HEK293 (cell line): ENCODE results near the gene TUBB8.
A peak's percentile ranks its signal among the peaks of the same experiment; 100 is the strongest.

Experiments
- CTCF ChIA-PET: fragments of 350-600 bp; formaldehyde crosslinking; extraction: SDS; loops from one replicate; lab custom pipeline; 2021; ENCODE audit warnings: antibody characterized with exemption; lab: Yijun Ruan, JAX
- POLR2A ChIA-PET: fragments of 300-600 bp; formaldehyde crosslinking; extraction: SDS; loops from one replicate; lab custom pipeline; 2020; ENCODE audit warnings: antibody characterized with exemption, inconsistent platforms; lab: Yijun Ruan, JAX
- H3K27ac ChIP-seq: fragments of 200-500 bp; sonication (Bioruptor generic); 2 replicates; pipeline ENCODE4 v1.5.1; 2014; ENCODE audit warnings: low read depth, low read length, control low read depth, inconsistent platforms; ENCODE audit errors: extremely low read depth
- H3K36me3 ChIP-seq, 2 experiments: fragments of 200-500 bp in 1 of 2; sonication (Bioruptor generic) in 1 of 2; 1 replicate in 1 of 2; 2 replicates in 1 of 2; pipeline ENCODE4 v1.5.1; 2014 to 2017; ENCODE audit warnings: inconsistent platforms in 2 of 2, low read length in 2 of 2; ENCODE audit not compliant: control insufficient read depth in 2 of 2, insufficient read depth in 1 of 2
- H3K4me1 ChIP-seq: fragments of 200-500 bp; sonication (Bioruptor generic); 2 replicates; pipeline ENCODE4 v1.5.1; 2014; ENCODE audit warnings: mild to moderate bottlenecking, low read length, inconsistent platforms; ENCODE audit not compliant: control insufficient read depth, insufficient read depth
- H3K4me3 ChIP-seq: 2 replicates; pipeline ENCODE4 v1.5.1; 2011; ENCODE audit warnings: low read depth, mild to moderate bottlenecking, control low read depth, low read length, moderate library complexity
- H3K9me3 ChIP-seq: fragments of 200-500 bp; sonication (Bioruptor generic); 2 replicates; pipeline ENCODE4 v1.5.1; 2014; ENCODE audit warnings: low read depth, low read length, inconsistent platforms; ENCODE audit not compliant: control insufficient read depth, insufficient read depth
- GLIS1 ChIP-seq: fragments of 450-650 bp; formaldehyde crosslinking; IDR thresholded peaks from 2 replicates; pipeline ENCODE4 v1.5.1; 2016; ENCODE audit warnings: missing biosample characterization, missing genetic modification characterization
- HOXC10 ChIP-seq: sonication (generic); formaldehyde crosslinking; IDR thresholded peaks from 2 replicates; pipeline ENCODE4 v1.8.1; 2023; ENCODE audit warnings: mild to moderate bottlenecking, missing genetic modification reagents
- SETDB1 ChIP-seq: IDR thresholded peaks from one replicate; pipeline ENCODE4 v1.6.1; 2017; ENCODE audit warnings: mild to moderate bottlenecking, low read length, moderate library complexity, mixed read lengths; ENCODE audit not compliant: insufficient read length
- TRIM28 ChIP-seq: IDR thresholded peaks from 2 replicates; pipeline ENCODE4 v1.6.1; 2011; ENCODE audit warnings: low read length, control low read depth, borderline replicate concordance
- WT1 ChIP-seq: fragments of 450-650 bp; formaldehyde crosslinking; IDR thresholded peaks from 2 replicates; pipeline ENCODE4 v1.5.1; 2016; ENCODE audit warnings: missing biosample characterization, missing genetic modification characterization
- ZFP37 ChIP-seq: fragments of 450-650 bp; formaldehyde crosslinking; IDR thresholded peaks from 2 replicates; pipeline ENCODE4 v1.5.1; 2016; ENCODE audit warnings: missing biosample characterization, missing genetic modification characterization
- ZNF302 ChIP-seq: fragments of 450-650 bp; formaldehyde crosslinking; IDR thresholded peaks from 2 replicates; pipeline ENCODE4 v1.5.1; 2016; ENCODE audit warnings: missing biosample characterization, missing genetic modification characterization, low read depth
- ZNF391 ChIP-seq: fragments of 450-650 bp; formaldehyde crosslinking; IDR thresholded peaks from 2 replicates; pipeline ENCODE4 v1.5.1; 2016; ENCODE audit warnings: low read depth, missing biosample characterization, missing genetic modification characterization, borderline replicate concordance
- ZNF560 ChIP-seq: fragments of 450-650 bp; formaldehyde crosslinking; IDR thresholded peaks from 2 replicates; pipeline ENCODE4 v1.5.1; 2017; ENCODE audit warnings: missing biosample characterization, missing genetic modification characterization, borderline replicate concordance
- ZNF585B ChIP-seq: fragments of 450-650 bp; formaldehyde crosslinking; IDR thresholded peaks from 2 replicates; pipeline ENCODE4 v1.5.1; 2016; ENCODE audit warnings: missing biosample characterization, missing genetic modification characterization
- ZNF629 ChIP-seq: fragments of 450-650 bp; formaldehyde crosslinking; IDR thresholded peaks from 2 replicates; pipeline ENCODE4 v1.5.1; 2017; ENCODE audit warnings: missing biosample characterization, missing genetic modification characterization
- ZNF677 ChIP-seq: fragments of 450-650 bp; IDR thresholded peaks from 2 replicates; pipeline ENCODE4 v1.5.0; 2018; ENCODE audit warnings: missing biosample characterization, mild to moderate bottlenecking, missing genetic modification characterization, moderate library complexity
- TF ChIP-seq, protein P1 (sequence below): fragments of 450-650 bp; formaldehyde crosslinking; conservative IDR thresholded peaks from 2 replicates; pipeline ENCODE4 v1.5.1; 2016; ENCODE audit warnings: low read depth, missing biosample characterization, missing genetic modification characterization
- TF ChIP-seq, protein P2 (sequence below): fragments of 450-650 bp; formaldehyde crosslinking; IDR thresholded peaks from 2 replicates; pipeline ENCODE4 v1.5.0; 2017; ENCODE audit warnings: missing biosample characterization, missing genetic modification characterization, borderline replicate concordance
- TF ChIP-seq, protein P3 (sequence below): fragments of 450-650 bp; formaldehyde crosslinking; IDR thresholded peaks from 2 replicates; pipeline ENCODE4 v1.5.1; 2016; ENCODE audit warnings: missing biosample characterization, missing genetic modification characterization

TUBB8 gene

DNA sequence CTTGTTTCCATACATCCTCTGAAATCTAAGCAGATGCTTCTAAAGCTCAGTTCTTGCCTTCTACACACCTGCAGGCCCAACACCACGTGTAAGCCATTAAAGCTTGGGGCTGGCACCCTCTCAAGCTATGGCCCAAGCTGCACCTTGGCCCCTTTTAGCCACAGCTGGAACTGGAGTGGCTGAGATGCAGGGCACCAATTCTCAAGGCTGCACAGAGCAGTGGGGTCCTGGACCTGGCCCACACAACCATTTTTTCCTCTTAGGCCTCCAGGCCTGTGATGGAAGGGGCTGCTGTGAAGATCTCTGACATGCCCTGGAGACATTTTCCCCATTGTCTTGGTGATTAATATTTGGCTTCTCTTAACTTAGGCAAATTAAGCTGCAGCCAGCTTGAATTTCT lies 47.4 kb upstream of the TUBB8 start:
- no peak overlapping the region for H3K4me3 ChIP-seq
- no peaks in the 10 kb centered on the region for H3K4me1 ChIP-seq
- no peak overlapping the region for H3K27ac ChIP-seq
- H3K9me3 ChIP-seq: no peaks in the 10 kb centered on the region
- TF ChIP-seq TRIM28 (peak; percentile 82), ZNF585B (tag by site-specific recombination) (peak; percentile 98), ZNF629 (tag by site-specific recombination) (no peak), SETDB1 (peak; percentile 79), WT1 (tag by site-specific recombination) (no peak)
- TF ChIP-seq, protein P1, sequence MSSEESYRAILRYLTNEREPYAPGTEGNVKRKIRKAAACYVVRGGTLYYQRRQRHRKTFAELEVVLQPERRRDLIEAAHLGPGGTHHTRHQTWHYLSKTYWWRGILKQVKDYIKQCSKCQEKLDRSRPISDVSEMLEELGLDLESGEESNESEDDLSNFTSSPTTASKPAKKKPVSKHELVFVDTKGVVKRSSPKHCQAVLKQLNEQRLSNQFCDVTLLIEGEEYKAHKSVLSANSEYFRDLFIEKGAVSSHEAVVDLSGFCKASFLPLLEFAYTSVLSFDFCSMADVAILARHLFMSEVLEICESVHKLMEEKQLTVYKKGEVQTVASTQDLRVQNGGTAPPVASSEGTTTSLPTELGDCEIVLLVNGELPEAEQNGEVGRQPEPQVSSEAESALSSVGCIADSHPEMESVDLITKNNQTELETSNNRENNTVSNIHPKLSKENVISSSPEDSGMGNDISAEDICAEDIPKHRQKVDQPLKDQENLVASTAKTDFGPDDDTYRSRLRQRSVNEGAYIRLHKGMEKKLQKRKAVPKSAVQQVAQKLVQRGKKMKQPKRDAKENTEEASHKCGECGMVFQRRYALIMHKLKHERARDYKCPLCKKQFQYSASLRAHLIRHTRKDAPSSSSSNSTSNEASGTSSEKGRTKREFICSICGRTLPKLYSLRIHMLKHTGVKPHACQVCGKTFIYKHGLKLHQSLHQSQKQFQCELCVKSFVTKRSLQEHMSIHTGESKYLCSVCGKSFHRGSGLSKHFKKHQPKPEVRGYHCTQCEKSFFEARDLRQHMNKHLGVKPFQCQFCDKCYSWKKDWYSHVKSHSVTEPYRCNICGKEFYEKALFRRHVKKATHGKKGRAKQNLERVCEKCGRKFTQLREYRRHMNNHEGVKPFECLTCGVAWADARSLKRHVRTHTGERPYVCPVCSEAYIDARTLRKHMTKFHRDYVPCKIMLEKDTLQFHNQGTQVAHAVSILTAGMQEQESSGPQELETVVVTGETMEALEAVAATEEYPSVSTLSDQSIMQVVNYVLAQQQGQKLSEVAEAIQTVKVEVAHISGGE (tag by site-specific recombination): no peak
- H3K36me3 ChIP-seq: no peaks in the 10 kb centered on the region
- ChIA-PET POLR2A (no interaction called here), CTCF (no interaction called here)

DNA sequence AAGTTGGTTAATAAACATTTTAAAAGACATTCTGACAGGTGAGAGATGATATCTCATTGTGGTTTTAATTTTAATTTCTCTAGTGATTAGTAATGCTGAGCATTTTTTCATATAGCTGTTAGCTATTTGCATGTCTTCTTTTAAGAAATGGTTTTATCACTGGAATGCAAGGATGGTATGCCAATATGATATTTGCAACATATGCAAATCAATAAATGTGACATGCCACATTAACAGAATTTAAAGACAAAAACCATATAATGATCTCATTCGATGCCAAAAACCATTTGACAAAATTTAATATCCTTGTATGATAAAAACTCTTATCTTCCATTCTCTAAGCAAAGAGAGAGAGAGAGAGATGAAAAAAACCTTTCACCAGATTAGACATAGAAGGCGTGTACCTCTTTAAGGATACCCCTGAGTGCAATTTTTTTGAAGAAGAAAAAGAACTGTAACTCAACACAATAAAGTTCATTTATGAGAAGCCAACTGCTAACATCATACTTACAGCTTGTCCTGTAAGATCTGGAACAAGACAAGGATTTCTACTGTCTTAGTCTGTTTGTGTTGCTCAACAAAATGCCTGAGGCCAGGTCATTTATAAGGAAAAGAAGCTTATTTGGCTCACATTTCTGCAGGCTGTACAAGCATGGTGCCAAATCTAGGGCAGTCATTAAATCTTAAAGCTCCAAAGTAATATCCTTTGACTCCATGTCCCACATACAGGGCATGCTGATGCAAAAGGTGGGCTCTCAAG lies 46.4 kb upstream of the TUBB8 start:
- no peaks in the 10 kb centered on the region for H3K36me3 ChIP-seq
- CTCF ChIA-PET: no interaction called here
- no peak for TF ChIP-seq ZNF677 (tag by site-specific recombination)
- TF ChIP-seq, protein P2, sequence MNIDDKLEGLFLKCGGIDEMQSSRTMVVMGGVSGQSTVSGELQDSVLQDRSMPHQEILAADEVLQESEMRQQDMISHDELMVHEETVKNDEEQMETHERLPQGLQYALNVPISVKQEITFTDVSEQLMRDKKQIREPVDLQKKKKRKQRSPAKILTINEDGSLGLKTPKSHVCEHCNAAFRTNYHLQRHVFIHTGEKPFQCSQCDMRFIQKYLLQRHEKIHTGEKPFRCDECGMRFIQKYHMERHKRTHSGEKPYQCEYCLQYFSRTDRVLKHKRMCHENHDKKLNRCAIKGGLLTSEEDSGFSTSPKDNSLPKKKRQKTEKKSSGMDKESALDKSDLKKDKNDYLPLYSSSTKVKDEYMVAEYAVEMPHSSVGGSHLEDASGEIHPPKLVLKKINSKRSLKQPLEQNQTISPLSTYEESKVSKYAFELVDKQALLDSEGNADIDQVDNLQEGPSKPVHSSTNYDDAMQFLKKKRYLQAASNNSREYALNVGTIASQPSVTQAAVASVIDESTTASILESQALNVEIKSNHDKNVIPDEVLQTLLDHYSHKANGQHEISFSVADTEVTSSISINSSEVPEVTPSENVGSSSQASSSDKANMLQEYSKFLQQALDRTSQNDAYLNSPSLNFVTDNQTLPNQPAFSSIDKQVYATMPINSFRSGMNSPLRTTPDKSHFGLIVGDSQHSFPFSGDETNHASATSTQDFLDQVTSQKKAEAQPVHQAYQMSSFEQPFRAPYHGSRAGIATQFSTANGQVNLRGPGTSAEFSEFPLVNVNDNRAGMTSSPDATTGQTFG (tag by site-specific recombination): no peak
- TF ChIP-seq, protein P3, sequence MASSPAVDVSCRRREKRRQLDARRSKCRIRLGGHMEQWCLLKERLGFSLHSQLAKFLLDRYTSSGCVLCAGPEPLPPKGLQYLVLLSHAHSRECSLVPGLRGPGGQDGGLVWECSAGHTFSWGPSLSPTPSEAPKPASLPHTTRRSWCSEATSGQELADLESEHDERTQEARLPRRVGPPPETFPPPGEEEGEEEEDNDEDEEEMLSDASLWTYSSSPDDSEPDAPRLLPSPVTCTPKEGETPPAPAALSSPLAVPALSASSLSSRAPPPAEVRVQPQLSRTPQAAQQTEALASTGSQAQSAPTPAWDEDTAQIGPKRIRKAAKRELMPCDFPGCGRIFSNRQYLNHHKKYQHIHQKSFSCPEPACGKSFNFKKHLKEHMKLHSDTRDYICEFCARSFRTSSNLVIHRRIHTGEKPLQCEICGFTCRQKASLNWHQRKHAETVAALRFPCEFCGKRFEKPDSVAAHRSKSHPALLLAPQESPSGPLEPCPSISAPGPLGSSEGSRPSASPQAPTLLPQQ: no peak
- TF ChIP-seq HOXC10: no peak
- TF ChIP-seq ZNF302: no peak
- TF ChIP-seq ZNF391 (tag by site-specific recombination): no peak
- no peak for TF ChIP-seq ZFP37 (tag by site-specific recombination)
- no peaks in the 10 kb centered on the region for H3K4me1 ChIP-seq
- no peak overlapping the region for H3K4me3 ChIP-seq
- no peak overlapping the region for H3K27ac ChIP-seq
- H3K9me3 ChIP-seq: no peaks in the 10 kb centered on the region
- POLR2A ChIA-PET: no interaction called here

DNA sequence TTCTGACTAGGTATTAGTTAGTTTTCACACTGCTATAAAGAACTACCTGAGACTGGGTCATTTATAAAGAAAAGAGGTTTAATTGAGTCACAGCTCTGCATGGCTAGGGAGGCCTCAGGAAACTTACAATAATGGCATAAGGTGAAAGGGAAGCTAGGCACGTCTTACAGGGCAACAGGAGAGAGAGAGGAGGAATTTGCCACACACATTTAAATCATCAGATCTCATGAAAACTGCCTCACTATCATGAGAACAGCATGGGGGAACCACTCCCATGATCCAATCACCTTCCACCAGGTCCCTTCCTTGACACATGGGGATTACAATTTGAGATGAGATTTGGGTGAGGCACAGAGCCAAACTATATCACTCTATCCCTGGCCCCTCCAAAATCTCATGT lies 45.5 kb upstream of the TUBB8 start:
- TF ChIP-seq ZNF560 (no peak), GLIS1 (tag by site-specific recombination) (no peak)
- H3K27ac ChIP-seq: no peak overlapping the region
- H3K4me3 ChIP-seq: no peak overlapping the region
- no peaks in the 10 kb centered on the region for H3K36me3 ChIP-seq
- no peaks in the 10 kb centered on the region for H3K9me3 ChIP-seq
- CTCF ChIA-PET: no interaction called here
- POLR2A ChIA-PET: no interaction called here
- no peaks in the 10 kb centered on the region for H3K4me1 ChIP-seq
